Activated naive CD4-positive, alpha-beta T cell treated with anti-CD3 and anti-CD28 coated beads, Interleukin-2, amount 50 U/mL, for 72 hours (primary cell): Measurements from ENCODE around the gene MYO10. TPM values are rescaled to one million over a fixed set of nuclear protein-coding genes. Genes with fewer than 3 reads are reported as not detected.
"Not testable (repeated sequence)": the region's sequence is repeated elsewhere in the genome, so short reads cannot be mapped to it uniquely, and the experiment has no call there.

Experiments
- ATAC-seq, 2 donors: fragments of 150-1000 bp; cut with Tn5 transposase; 2 replicates each; pipeline ENCODE4 v1.10.0; 2021; ENCODE audit warnings: mild to moderate bottlenecking in 2 of 2, moderate library complexity in 2 of 2
- DNase-seq, 2 donors: peaks; one replicate each; pipeline ENCODE4 v3.0.0; 2021 to 2022; ENCODE audit warnings: low spot score in 2 of 2
- H3K27ac Mint-ChIP-seq, 2 donors: one replicate each; pipeline ENCODE4 v1.8.0; 2022; ENCODE audit warnings: mild to moderate bottlenecking in 2 of 2, mixed read lengths in 2 of 2
- H3K36me3 Mint-ChIP-seq, 2 donors: one replicate each; pipeline ENCODE4 v1.8.0; 2022; ENCODE audit warnings: mixed read lengths in 2 of 2
- H3K9me3 Mint-ChIP-seq, 2 donors: one replicate each; pipeline ENCODE4 v1.8.0; 2022; ENCODE audit warnings: mixed read lengths in 2 of 2
- total RNA-seq, 2 donors: library from RNA; stranded (reverse); gene quantifications; one replicate each; pipeline ENCODE4 v1.2.3, GENCODE V29; 2022

Gene MYO10
- total RNA-seq, 2 donors from 2014 or later, result 0.11 to 1.5 TPM

DNA sequence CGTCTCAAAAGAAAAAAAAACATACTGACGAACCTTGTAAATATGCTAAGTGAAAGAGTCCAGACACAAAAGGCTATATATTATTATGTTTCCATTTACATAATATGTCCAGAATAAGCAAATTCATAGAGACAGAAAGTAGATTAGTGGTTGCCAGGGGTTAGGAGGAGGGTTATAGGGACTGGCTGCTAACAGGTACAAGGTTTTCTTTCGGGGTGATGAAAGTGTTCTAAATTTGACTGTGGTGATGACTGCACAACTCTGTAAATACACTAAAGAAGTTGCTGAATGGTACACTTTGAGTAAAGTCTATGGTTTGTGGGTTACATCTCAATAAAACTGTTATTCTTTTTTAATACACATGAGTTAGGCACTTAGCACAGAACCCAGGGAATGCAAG, 98.8 kb downstream of the MYO10 start:
- Mint-ChIP-seq H3K9me3 (no peaks in the 10 kb centered on the region), H3K36me3 (no peaks in the 10 kb centered on the region), H3K27ac (no peak overlapping the region)
- ATAC-seq (no peak), DNase-seq (no peak)

DNA sequence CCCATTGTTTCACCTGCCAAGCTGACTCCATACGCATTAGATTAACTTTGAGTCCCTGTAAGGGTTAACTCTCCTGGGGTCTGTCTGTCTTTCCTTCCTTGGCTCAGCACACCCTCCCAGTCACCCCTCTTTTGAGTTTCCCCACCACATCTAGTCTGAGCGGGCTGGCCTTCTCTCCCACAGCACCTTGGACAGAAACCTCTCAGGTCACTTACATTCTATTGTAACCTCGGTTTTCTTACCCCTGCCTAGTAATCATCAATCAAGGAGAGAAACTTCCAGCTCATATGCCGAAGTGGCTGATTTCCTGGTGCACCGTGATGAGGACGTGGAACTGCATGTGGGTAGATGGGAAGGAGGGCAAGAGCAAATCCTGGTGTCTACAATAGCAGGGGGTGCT, 102.1 kb downstream of the MYO10 start:
- no peak for ATAC-seq
- H3K36me3 Mint-ChIP-seq, result no peaks in the 10 kb centered on the region
- no peaks in the 10 kb centered on the region for H3K9me3 Mint-ChIP-seq
- no peak for DNase-seq
- no peak overlapping the region for H3K27ac Mint-ChIP-seq

GRCh38 chr5:16831326-16831725, 104.8 kb downstream of the MYO10 start:
- not testable (repeated sequence) for ATAC-seq, H3K36me3 Mint-ChIP-seq, DNase-seq, H3K27ac Mint-ChIP-seq, H3K9me3 Mint-ChIP-seq

DNA sequence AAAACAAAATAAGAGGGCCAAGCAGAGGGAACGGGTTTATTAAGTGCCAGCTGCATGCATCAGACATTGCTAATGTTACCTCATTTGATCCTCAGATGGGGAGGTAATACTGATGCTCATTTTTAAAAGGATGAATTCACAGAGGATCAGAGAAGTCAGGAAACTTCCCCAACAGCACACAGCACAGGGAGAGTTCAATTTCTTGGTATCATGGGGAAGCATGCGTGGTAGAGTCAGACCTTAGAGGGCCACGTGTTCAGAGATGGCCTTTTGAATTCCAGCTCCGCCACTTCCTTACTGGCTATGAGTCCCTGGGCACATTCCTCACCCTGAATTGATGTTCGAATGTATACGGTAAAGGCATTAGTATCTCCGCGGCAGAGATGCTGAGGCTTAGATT, 108.3 kb downstream of the MYO10 start:
- no peaks in the 10 kb centered on the region for H3K36me3 Mint-ChIP-seq
- H3K27ac Mint-ChIP-seq, result peak overlapping the region in 1 of 2 donors; percentile 19
- no peaks in the 10 kb centered on the region for H3K9me3 Mint-ChIP-seq
- no peak for ATAC-seq
- no peak for DNase-seq

DNA sequence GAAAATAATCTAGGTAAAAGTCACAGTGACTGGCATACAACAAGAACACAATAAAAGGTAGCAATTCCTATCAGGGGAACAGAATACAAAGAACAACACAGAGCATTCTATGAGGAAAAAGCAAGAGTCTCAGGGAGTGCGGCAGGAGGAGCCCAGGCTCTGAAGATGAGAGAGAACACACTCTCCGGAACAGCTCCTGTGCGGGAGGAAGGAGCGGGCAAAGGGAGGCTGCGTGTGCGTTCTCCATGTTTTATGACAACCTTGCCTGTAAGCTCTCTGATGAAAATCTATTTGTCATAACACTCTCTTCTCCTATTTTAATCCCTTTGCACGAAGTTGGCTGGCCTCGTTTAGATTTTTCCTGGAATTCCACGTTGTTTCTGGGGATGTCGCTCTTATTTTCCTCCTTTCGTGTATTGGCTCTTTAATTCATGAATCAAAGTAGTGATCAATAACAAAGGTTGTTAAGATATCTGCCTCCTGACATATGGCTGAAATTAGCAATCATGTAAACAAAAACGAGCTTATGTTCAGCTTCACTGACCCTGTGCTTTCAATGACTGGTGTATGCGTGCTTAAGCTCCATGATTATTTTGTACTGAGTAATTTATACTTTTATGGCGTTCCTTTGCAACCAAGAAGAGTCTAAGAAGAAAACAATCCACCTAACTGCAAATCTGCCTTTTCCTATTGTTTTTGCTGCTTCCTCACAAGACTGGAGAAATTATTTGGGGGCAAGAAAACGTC, 109.5 kb downstream of the MYO10 start:
- H3K36me3 Mint-ChIP-seq, result no peaks in the 10 kb centered on the region
- no peak overlapping the region for H3K27ac Mint-ChIP-seq
- DNase-seq (no peak), ATAC-seq (no peak)
- H3K9me3 Mint-ChIP-seq, result no peaks in the 10 kb centered on the region

DNA sequence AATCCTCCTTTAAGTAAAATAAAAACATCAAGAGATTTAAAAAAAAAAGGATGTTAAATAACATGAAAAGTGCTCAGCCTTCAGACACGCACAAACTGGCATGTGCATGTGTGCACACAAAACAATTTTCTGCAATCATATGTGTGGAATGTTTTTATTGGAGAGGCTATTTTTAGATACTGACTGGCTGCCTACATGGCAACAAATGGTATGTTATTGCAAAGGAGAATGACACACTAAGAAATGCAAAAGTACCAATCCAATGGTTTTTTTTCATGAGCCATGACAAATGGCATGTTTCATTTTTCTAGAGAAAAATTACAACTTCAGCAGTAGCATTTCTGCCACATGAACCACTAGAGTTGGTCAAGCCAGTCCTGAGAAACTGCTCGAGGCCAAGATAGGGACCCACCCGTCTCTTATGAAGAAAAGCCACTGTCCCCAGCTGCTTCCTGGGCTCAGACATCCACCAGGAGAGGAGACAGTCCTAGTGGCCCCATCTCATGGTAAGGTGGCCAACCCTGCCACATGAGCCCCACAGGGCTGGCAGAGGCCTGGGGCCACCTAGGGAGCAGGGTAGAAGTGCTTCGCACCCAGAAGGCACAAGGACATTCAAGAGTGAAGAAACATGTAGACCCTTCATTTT, 116.4 kb downstream of the MYO10 start:
- Mint-ChIP-seq H3K9me3 (no peaks in the 10 kb centered on the region), H3K27ac (no peak overlapping the region), H3K36me3 (no peaks in the 10 kb centered on the region)
- ATAC-seq (no peak), DNase-seq (no peak)

- Mint-ChIP-seq H3K27ac (no peak overlapping the region), H3K36me3 (no peaks in the 10 kb centered on the region), H3K9me3 (no peaks in the 10 kb centered on the region)
- DNase-seq (no peak), ATAC-seq (no peak)
Measured at GRCh38 chr5:16815432-16815831, 120.7 kb downstream of the MYO10 start.

- ATAC-seq, result no peak
- no peaks in the 10 kb centered on the region for H3K36me3 Mint-ChIP-seq
Measured at GRCh38 chr5:16812911-16813310, 123.2 kb downstream of the MYO10 start.

DNA sequence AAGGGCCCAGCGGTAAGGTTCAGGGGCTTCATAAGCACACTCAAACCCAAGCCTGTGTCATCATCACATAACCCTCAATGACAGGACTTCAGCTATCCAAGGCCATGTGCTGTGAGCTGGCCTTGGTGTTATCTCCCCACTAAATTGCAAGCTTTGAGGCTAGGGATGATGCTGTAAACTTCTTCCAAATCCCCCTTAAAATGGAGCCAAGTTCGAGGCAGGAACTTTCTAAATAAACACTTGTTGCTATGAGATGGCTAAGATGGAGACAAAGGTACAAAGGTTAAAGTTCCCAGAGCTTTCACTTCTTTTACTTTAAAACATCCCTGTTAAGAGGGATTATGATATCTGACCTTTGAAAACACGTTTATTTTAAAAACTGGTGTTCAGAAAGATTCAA, 123.6 kb downstream of the MYO10 start:
- DNase-seq (no peak), ATAC-seq (no peak)
- Mint-ChIP-seq H3K36me3 (no peaks in the 10 kb centered on the region), H3K27ac (no peak overlapping the region), H3K9me3 (no peaks in the 10 kb centered on the region)

More at GRCh38 chr5:16812911-16813310, 123.2 kb downstream of the MYO10 start:
- Mint-ChIP-seq H3K27ac (no peak overlapping the region), H3K9me3 (no peaks in the 10 kb centered on the region)
- no peak for DNase-seq

- ATAC-seq, result no peak
Measured at GRCh38 chr5:16810208-16810854, 125.8 kb downstream of the MYO10 start.

GRCh38 chr5:16809395-16810207, 126.5 kb downstream of the MYO10 start:
- Mint-ChIP-seq H3K36me3 (no peaks in the 10 kb centered on the region), H3K27ac (no peak overlapping the region), H3K9me3 (no peaks in the 10 kb centered on the region)
- DNase-seq, result no peak
- no peak for ATAC-seq

More at GRCh38 chr5:16810208-16810854, 125.8 kb downstream of the MYO10 start:
- Mint-ChIP-seq H3K36me3 (no peaks in the 10 kb centered on the region), H3K9me3 (no peaks in the 10 kb centered on the region), H3K27ac (no peak overlapping the region)
- no peak for DNase-seq

DNA sequence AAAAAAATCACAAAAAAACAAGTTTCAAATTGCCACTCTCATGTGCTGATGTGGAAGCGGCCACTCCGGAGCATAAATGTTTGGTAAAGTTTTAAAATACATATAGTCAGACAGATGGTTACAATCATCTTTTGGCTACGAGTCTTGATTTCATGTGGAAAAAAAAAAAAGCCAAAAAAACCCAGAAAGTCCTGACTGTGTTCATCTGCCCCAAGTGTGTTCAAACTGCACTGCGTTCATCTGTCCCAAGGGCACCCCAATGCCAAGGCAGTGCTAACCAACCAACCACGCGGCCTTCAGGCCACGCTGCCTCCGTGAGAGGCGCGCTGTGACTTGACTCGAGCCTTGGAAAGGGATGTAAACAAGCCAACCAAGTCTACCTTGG, 127.1 kb downstream of the MYO10 start:
- Mint-ChIP-seq H3K9me3 (no peaks in the 10 kb centered on the region), H3K27ac (no peak overlapping the region), H3K36me3 (no peaks in the 10 kb centered on the region)
- ATAC-seq (no peak), DNase-seq (no peak)

GRCh38 chr5:16808021-16808420, 128.1 kb downstream of the MYO10 start:
- DNase-seq (no peak), ATAC-seq (no peak)
- Mint-ChIP-seq H3K9me3 (no peaks in the 10 kb centered on the region), H3K27ac (no peak overlapping the region), H3K36me3 (no peaks in the 10 kb centered on the region)

GRCh38 chr5:16807547-16807864, 128.6 kb downstream of the MYO10 start:
- Mint-ChIP-seq H3K27ac (no peak overlapping the region), H3K9me3 (no peaks in the 10 kb centered on the region), H3K36me3 (no peaks in the 10 kb centered on the region)
- DNase-seq (no peak), ATAC-seq (no peak)

GRCh38 chr5:16806711-16807546, 129.2 kb downstream of the MYO10 start:
- Mint-ChIP-seq H3K27ac (no peak overlapping the region), H3K9me3 (no peaks in the 10 kb centered on the region), H3K36me3 (no peaks in the 10 kb centered on the region)
- DNase-seq, result no peak
- no peak for ATAC-seq

DNA sequence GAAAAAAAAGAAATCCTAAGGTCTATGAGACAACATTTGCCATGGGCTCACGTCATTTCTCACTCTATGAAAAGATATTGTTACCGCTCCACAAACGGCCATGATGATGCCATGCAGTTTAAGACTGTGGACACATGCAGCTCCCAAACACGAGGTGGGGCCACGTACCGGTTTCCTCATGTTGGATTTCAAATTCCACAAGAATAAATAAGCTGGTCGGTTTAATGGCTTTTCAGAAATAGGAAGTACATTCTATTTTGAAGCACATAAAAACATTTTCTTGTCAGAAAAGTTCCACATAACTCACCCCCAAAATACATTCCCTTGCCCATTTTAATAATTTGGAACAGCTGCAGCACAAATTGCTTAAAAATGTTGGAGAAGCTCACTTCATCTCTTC, 130.6 kb downstream of the MYO10 start:
- ATAC-seq (no peak), DNase-seq (no peak)
- H3K27ac Mint-ChIP-seq, result no peak overlapping the region
- H3K36me3 Mint-ChIP-seq, result no peaks in the 10 kb centered on the region
- H3K9me3 Mint-ChIP-seq, result no peaks in the 10 kb centered on the region
